Gastroesophageal sphincter (tissue), 4 donors: Measurements from ENCODE around the gene EPB41L4A. TPM values are rescaled to one million over a fixed set of nuclear protein-coding genes. Genes with fewer than 3 reads are reported as not detected.

ENCODE experiments used
- ATAC-seq: fragments of 150-250 bp; one replicate; pipeline ENCODE4 v1.9.1; 2016; ENCODE audit warnings: mild to moderate bottlenecking, moderate library complexity
- H3K27ac ChIP-seq, 4 donors: fragments of 200-600 bp; sonication (generic) in 3 of 4; 1 replicate in 3 of 4; 2 replicates in 1 of 4; pipeline ENCODE4 v1.5.1; 2016 to 2019
- H3K27me3 ChIP-seq: fragments of 200-600 bp; sonication (generic); one replicate; pipeline ENCODE4 v1.5.1; 2019
- H3K36me3 ChIP-seq, 2 donors: fragments of 200-600 bp; sonication (generic); one replicate each; pipeline ENCODE4 v1.5.1; 2019; ENCODE audit warnings: control low read depth in 1 of 2
- H3K4me1 ChIP-seq, 3 donors: fragments of 200-600 bp; sonication (generic); 1 replicate in 2 of 3; 2 replicates in 1 of 3; pipeline ENCODE4 v1.5.1; 2016 to 2019; ENCODE audit warnings: control low read depth in 2 of 3
- H3K4me3 ChIP-seq, 2 donors: fragments of 200-600 bp; sonication (generic); one replicate each; pipeline ENCODE4 v1.5.1; 2019; ENCODE audit warnings: mild to moderate bottlenecking in 1 of 2, moderate library complexity in 1 of 2
- H3K9me3 ChIP-seq, 3 donors: fragments of 200-600 bp; sonication (generic); one replicate each; pipeline ENCODE4 v1.5.1; 2017 to 2019; ENCODE audit warnings: control low read depth in 2 of 3
- EP300 ChIP-seq: sonication (generic); formaldehyde crosslinking; IDR thresholded peaks from one replicate; pipeline ENCODE4 v1.6.1; 2017; ENCODE audit warnings: antibody characterized with exemption, mild to moderate bottlenecking
- POLR2A ChIP-seq, 2 donors: fragments of 450-650 bp; IDR thresholded peaks; one replicate each; pipeline ENCODE4 v1.6.1; 2017; ENCODE audit warnings: antibody characterized with exemption in 2 of 2, mild to moderate bottlenecking in 2 of 2, moderate library complexity in 1 of 2
- POLR2AphosphoS5 ChIP-seq: sonication (generic); formaldehyde crosslinking; IDR thresholded peaks from one replicate; pipeline ENCODE4 v1.6.1; 2017; ENCODE audit warnings: antibody characterized with exemption
- WGBS, 2 donors: methylation state at CpG; one replicate each; pipeline ENCODE4 v1.1.5; 2018; ENCODE audit warnings: low coverage in 1 of 2; 5-methylcytosine and 5-hydroxymethylcytosine counted together
- total RNA-seq, 4 donors: library from RNA; depleted of rRNA; stranded (reverse); fragments of >200 nt; gene quantifications; one replicate each; pipeline ENCODE4 v1.1.0, GENCODE V29; 2016
- TF ChIP-seq, protein P1 (sequence below), 4 experiments: fragments of 200-600 bp in 2 of 4; fragments of 450-650 bp in 2 of 4; sonication (generic) in 1 of 4; IDR thresholded peaks; one replicate each; pipeline ENCODE4 v1.5.1; 2017 to 2019; ENCODE audit warnings: antibody characterized with exemption in 4 of 4, mild to moderate bottlenecking in 2 of 4, moderate library complexity in 2 of 4

EPB41L4A gene
- total RNA-seq, 4 donors from 2014 or later = 4.3 to 28.7 (median 12.6) TPM

DNA sequence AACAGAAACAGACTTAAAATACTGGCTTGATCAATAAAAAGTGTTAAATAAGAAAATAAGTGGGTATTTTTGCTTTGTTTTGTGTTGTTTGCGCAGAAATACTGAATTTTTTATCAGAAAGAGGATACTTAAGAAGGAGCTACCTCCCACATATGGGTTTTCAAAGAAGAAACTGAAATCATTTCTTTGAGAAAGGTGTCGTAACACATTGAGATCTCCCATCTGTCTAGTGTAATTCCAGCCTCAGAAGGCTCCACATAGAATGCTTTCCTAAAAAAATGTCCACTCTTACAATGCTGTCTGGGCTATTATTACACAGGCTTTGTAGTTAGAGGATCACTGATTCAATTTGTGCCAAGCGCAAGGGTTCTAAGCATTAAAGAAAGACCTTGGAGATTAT lies 226.2 kb downstream of the EPB41L4A start:
- Histone ChIP-seq H3K27ac (no peak overlapping the region), H3K27me3 (no peaks in the 10 kb centered on the region), H3K36me3 (peaks cover 0 to 20% of the 10 kb centered on the region in 2 donors), H3K4me1 (no peaks in the 10 kb centered on the region), H3K4me3 (no peak overlapping the region), H3K9me3 (no peaks in the 10 kb centered on the region)
- TF ChIP-seq POLR2A (IDR thresholded peaks at IDR 0.05) = no peak
- TF ChIP-seq, protein P1, sequence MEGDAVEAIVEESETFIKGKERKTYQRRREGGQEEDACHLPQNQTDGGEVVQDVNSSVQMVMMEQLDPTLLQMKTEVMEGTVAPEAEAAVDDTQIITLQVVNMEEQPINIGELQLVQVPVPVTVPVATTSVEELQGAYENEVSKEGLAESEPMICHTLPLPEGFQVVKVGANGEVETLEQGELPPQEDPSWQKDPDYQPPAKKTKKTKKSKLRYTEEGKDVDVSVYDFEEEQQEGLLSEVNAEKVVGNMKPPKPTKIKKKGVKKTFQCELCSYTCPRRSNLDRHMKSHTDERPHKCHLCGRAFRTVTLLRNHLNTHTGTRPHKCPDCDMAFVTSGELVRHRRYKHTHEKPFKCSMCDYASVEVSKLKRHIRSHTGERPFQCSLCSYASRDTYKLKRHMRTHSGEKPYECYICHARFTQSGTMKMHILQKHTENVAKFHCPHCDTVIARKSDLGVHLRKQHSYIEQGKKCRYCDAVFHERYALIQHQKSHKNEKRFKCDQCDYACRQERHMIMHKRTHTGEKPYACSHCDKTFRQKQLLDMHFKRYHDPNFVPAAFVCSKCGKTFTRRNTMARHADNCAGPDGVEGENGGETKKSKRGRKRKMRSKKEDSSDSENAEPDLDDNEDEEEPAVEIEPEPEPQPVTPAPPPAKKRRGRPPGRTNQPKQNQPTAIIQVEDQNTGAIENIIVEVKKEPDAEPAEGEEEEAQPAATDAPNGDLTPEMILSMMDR (IDR thresholded peaks at IDR 0.05) = no peak
- no peak for TF ChIP-seq EP300
- WGBS, 2 donors = 83 to 93% methylated on average over 3 of the region's 3 CpGs
- ATAC-seq = no peak

DNA sequence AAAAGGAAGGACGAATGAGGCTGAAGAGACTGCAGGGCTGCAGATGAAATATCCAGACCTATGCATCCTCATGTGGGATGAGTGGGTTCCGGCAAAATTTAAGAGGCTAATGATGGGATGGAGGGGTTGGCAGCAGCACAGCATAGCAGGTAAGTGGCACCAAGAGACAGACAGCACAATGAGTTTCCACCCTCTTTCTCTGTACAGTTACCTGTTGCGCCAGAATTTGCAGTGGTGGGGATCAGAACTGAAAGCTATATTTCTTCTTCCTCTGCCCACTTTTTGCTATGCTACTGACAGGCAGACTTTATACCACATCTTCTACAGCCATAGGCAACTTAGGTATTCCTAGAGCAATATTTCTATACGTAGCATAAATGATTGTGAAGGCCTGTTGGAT lies 227.0 kb downstream of the EPB41L4A start:
- peaks cover 0 to 20% of the 10 kb centered on the region in 2 donors for H3K36me3 ChIP-seq
- no peaks in the 10 kb centered on the region for H3K9me3 ChIP-seq
- 95 to 96% methylated on average over 3 to 4 of the region's 4 CpGs for WGBS, 2 donors
- H3K4me1 ChIP-seq = no peaks in the 10 kb centered on the region
- ATAC-seq = no peak
- TF ChIP-seq, protein P1 (IDR thresholded peaks at IDR 0.05) = no peak
- TF ChIP-seq EP300 = no peak
- H3K27me3 ChIP-seq = no peaks in the 10 kb centered on the region
- H3K4me3 ChIP-seq = no peak overlapping the region
- H3K27ac ChIP-seq = no peak overlapping the region

DNA sequence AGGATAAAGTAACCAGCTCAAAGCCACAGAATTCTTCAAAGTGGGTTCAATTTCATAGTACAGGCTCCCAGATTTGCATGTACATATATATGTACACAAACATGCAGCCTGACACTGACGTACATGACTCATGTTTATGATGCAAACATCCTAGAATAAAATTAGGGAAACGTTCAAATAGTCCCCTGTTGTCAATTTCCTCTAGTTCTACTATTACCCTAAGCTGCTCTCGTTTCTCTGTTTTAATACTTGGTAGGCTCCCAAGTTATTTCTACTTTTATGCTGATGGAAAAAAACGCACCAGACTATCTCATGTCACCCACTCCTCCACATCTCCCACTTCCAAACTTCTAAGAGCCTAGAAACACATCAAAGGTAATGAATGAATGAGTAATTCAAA lies 229.7 kb downstream of the EPB41L4A start:
- no peak for TF ChIP-seq POLR2AphosphoS5
- TF ChIP-seq, protein P1 (IDR thresholded peaks at IDR 0.05) = no peak
- no peak for TF ChIP-seq POLR2A (IDR thresholded peaks at IDR 0.05)
- TF ChIP-seq EP300 = no peak
- no peaks in the 10 kb centered on the region for H3K27me3 ChIP-seq
- no peak overlapping the region for H3K27ac ChIP-seq
- H3K9me3 ChIP-seq = no peaks in the 10 kb centered on the region
- H3K36me3 ChIP-seq = peaks cover 0 to 10% of the 10 kb centered on the region in 2 donors
- WGBS, 2 donors = 76 to 82% methylated on average over 4 of the region's 4 CpGs
- no peaks in the 10 kb centered on the region for H3K4me1 ChIP-seq
- H3K4me3 ChIP-seq = no peak overlapping the region
- ATAC-seq = no peak

DNA sequence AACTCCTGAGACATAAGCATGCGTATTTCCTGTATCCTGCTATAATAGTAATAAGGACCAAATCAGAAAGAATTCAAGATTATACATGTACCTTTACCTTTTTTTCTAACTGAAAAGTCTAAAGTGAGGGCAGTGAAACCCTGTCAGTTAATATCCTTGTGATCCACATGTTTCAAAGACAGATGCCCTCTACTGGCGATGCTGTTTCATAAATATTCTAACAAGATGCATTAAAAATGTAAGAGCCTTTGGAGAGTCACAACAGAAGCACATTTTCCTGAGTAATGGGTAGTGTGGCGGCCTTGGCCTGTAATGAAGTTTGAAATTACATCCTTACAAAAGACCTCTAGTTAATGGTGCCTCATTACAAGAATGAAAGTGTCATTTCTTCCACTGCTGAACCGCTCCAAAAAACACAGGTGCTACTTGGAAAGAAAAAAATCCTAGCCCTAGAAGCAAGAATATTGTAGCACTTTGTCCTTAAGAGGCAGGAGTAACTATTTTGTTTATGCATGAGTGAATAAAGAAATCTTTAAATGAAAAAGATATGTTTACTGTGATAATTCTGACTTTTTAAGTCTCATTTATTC lies 232.6 kb downstream of the EPB41L4A start:
- Histone ChIP-seq H3K27ac (no peak overlapping the region), H3K36me3 (peaks cover 0 to 16% of the 10 kb centered on the region in 2 donors), H3K27me3 (no peaks in the 10 kb centered on the region), H3K4me1 (no peaks in the 10 kb centered on the region), H3K9me3 (no peaks in the 10 kb centered on the region), H3K4me3 (no peak overlapping the region)
- no peak for ATAC-seq
- 72 to 73% methylated on average over 4 of the region's 4 CpGs for WGBS, 2 donors
- TF ChIP-seq, protein P1 (IDR thresholded peaks at IDR 0.05) = peak; percentile 23 to 46 (median 36)
- no peak for TF ChIP-seq POLR2AphosphoS5

DNA sequence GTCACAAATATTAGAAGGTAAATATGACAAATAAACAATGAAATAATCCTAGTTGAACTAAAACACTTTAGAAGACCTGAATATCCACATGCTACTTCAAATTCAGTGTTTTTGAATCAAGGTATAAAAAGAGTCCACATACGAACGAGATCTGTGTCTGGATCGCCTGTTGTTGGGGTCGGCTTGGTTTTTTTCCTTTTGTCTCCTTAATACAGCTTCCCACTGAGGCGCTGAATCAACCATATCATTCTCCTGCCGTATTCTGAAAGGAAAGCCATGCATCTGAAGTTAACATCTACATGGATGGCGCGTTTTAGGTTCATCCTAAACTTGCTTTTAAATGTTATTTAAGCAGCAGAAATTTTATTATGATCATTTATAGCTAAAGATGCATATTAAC lies 235.2 kb downstream of the EPB41L4A start:
- H3K4me1 ChIP-seq = no peaks in the 10 kb centered on the region
- no peak for ATAC-seq
- H3K9me3 ChIP-seq = no peaks in the 10 kb centered on the region
- TF ChIP-seq POLR2A (IDR thresholded peaks at IDR 0.05) = no peak
- TF ChIP-seq, protein P1 (IDR thresholded peaks at IDR 0.05) = no peak
- no peak for TF ChIP-seq EP300
- TF ChIP-seq POLR2AphosphoS5 = no peak
- no peak overlapping the region for H3K4me3 ChIP-seq
- no peaks in the 10 kb centered on the region for H3K27me3 ChIP-seq
- 87 to 96% methylated on average over 8 of the region's 8 CpGs for WGBS, 2 donors
- H3K27ac ChIP-seq = no peak overlapping the region
- peaks cover 0 to 22% of the 10 kb centered on the region in 2 donors for H3K36me3 ChIP-seq
